ENCODE measurements around the gene UCP2.

Gene UCP2, protein sequence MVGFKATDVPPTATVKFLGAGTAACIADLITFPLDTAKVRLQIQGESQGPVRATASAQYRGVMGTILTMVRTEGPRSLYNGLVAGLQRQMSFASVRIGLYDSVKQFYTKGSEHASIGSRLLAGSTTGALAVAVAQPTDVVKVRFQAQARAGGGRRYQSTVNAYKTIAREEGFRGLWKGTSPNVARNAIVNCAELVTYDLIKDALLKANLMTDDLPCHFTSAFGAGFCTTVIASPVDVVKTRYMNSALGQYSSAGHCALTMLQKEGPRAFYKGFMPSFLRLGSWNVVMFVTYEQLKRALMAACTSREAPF

DNA sequence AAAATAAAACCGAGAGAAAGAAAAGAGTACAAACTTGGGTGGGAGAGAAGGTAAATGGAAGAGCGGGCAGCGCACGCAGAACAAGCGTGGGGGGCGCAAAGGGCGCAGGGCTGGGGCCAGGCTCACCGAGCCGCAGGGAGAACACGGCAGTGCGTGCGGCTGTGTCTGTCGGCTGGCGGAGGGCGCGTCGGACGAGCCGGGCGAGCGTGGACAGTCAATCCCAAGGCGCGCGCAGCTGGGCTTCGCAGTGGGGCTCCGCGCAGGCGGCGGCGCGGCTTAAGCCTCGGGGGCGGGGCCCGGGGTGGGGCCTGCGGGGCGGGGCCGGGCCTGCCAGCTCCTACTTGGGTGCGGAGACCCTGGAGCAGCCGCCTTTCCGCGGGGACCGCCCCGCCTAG, at the start of gene UCP2:
Gene UCP2 (minus strand): TSS at position 249 of the 395 bp plus-strand sequence. CDS start 4,465 bp downstream, outside the sequence.
- no peak for DNase-seq (ENCODE audit: low spot score)

DNA sequence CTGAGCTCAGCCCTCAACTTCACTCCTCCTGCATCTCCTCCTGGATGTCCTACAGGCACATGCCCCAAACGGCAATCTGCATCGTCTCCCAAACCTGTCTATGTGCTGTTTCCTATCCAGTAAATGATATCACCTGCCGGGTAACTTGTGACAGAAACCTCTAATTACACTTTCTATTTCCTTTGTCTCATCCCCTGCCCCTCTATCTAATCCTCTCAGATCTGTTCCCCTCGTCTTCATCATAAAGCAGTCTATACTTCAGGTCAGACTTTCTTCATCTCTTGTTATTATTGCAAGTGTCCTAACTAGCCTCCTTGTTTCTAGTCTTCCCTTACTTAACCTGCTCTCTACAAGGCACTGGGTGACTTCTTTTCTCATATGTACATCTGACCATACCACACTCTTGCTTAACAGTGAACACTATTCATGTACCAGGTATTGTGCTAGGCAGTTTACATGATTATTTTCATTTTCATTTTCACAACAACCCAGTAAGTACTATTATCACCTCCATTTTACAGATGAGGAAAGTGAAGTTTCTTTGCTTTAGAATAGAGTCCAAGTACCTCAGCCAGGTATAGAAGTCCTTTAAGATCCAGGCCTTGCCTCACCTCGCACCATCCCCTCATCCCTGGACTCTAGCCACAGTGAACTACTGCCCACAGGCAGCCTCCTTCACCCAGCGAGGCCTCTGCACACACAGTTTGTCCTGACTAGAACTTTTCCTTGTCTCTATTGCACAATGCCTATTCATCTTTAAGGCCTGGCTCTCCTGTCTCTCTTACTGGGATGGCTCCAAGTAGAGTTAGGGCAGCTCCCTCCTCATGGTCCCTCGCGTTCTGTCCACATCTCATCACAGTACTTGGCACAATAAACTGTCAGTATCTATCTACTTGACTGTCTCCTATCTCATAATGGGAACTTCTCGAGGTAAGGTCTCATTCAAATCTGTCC, 48.4 kb upstream of the UCP2 start:
- no peak for DNase-seq (ENCODE audit: low spot score)

GRCh38 chr11:74025467-74026166, 43.0 kb upstream of the UCP2 start:
- DNase-seq (ENCODE audit: low spot score) = peak; percentile 82

DNA sequence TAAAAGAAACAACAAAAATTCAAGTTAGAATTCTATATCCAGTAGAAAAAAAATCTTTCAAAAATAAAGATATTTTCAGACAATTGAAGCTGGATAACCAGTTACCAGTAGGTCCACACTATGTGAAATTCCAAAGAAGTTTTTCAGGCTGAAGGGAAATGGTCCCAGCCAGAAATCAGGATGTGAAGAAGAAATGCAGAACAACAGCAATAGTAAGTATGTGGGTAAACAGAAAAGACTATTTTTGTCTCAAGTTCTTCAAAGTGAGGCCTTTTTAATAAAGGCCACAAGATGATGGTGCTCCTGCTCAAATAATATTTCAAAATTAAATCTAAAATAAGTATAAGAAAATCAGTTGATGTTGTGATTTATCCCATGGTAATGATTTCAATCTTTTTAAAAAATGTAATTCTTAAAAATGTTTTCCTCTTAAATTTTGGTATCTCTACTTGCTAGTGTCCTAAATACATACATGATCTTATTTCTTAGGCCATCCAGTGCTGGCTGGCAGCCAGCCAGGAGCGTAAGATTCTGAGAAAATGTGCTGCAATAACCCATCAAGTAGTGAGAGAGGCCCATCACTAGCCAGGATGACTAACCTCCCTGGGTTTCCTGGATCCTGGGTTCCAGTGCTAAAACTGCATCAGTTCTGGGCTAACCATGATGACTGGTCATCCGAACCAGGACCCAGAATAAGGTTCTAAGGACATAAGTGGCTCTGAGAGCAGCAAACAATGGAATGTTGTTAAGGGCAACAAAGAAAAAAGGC, 41.8 kb upstream of the UCP2 start:
- DNase-seq (ENCODE audit: low spot score) = peak; percentile 64

DNA sequence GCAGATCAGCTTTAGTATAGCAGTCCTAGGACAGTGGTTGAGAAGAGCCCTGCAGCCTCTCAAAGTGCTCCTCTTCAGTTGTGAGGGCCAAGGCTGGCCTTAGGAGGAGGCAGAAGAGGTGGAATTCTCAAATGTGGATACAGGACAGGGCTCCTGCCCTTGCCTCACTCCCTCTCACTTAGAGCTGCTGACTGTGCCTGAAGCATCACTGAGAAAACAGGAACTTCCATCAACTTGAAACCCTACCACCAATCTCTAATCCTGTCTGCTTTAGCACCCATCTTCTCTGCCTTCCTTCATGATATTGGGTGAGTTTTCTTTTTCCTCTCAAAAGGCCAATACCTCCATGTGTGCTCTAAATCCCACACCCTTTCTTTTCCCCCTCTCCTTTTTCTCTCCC, 40.6 kb upstream of the UCP2 start:
- no peak for DNase-seq (ENCODE audit: low spot score)

GRCh38 chr11:74022546-74022945, 39.9 kb upstream of the UCP2 start:
- no peak for DNase-seq (ENCODE audit: low spot score)

GRCh38 chr11:74021998-74022397, 39.4 kb upstream of the UCP2 start:
- no peak for DNase-seq (ENCODE audit: low spot score)

GRCh38 chr11:74020539-74020938, 37.9 kb upstream of the UCP2 start:
- no peak for DNase-seq (ENCODE audit: low spot score)

DNA sequence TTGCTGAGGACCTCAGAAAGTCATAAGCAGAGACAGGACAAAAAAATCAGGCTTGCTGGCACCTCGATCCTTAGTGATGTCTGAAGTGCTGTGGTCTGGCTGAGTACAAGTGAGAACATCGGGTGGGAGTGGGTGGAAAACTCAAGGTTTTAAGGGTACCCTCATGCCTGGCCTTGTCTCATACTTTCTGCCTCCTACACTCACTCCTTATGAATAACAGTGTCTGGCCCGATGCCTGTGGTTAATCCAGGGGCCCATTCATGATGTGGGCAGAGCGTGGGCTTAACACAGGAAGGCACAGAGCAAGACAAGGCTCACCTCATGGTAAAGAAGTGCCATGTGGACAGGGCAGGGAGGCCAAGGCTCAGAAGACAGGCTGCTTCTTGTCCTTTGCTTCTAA, 37.2 kb upstream of the UCP2 start:
- DNase-seq (ENCODE audit: low spot score) = no peak

- DNase-seq (ENCODE audit: low spot score) = no peak
Observed at GRCh38 chr11:74019104-74019738, 36.6 kb upstream of the UCP2 start.

DNA sequence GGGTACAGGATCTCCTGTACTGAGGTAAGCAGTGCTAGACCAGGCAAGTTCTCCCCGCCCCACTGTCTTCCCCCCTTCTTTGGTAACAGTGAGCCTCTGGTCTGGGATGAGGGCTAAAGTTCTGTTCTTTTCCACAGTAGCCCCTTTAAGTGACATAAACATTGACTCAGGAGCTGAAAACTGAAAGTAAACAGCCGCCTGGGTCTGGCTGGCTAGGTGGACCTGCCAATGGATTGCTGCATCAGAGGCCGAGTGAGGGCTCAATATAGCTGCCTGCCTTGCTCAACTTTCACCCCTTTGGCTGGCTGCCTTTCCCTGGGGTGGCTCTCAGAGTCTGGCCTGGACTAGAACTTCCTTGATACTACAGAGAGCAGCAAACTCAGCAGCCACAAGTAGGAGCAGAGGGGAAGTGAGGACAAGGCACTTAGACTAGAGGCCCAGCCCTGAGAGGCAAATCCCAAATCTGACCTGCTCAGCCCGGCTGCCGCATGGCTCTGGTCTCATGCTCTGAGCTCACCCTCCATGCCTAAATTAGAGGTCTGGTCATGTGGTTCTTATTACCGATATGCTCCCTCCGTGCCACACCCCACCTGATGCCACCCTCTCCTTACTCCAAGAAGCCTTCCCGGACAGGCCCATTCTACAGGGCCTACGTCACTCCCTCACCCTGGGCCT, 35.8 kb upstream of the UCP2 start:
- DNase-seq (ENCODE audit: low spot score) = peak; percentile 60

DNA sequence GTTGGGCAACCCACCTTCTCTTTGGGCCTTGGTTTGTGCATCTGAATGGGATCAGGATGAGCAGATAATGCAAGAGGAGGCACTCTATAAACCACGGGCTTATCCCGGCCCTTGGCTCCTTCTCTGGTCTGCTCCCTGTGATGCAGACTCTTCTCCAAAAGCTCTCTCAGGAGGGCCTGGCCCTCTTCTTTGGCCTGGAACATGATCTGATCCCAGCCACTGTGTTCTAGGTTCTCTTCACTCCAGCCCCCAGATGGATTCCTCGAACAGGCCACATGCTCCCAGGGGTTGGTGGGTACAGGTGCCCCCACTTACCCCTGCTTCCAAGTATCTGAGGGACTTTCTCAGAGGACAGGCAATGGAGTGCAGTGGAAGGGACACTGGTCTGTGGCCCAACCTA, 35.0 kb upstream of the UCP2 start:
- DNase-seq (ENCODE audit: low spot score) = no peak

DNA sequence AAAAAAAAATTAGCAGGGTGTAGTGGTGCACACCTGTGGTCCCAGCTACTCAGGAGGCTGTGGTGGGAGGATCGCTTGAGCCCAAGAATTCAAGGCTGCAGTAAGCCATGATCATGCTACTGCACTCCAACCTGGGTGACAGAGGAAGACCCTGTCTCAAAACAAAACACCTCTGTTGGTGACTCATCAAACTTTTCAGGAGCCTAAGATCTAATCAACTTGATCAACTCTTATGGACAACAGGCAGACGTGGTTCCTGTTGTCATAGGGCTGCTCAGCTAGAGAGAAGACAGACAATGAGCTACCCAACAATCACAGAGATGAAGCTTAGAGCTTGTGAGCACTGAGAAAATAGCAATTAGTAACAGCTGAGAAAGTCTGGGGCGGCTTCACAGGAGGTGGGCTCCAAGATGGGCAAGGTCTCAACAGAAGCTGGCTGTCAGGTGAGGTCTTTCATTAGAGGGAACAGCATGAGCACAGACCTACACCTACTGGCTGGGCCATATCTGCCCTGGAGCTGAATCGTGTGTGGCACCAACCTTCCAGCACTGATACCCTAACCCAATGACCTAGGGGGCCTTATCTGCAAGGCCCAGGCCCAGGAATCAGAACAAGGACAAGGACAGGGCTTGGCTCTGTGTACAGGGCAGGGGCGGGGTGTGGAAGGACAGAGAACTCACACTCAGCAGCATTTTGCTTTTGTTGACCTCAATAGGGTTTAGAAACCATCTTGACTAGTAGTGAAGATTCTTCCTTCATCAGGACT, 33.5 kb upstream of the UCP2 start:
- DNase-seq (ENCODE audit: low spot score) = no peak

DNA sequence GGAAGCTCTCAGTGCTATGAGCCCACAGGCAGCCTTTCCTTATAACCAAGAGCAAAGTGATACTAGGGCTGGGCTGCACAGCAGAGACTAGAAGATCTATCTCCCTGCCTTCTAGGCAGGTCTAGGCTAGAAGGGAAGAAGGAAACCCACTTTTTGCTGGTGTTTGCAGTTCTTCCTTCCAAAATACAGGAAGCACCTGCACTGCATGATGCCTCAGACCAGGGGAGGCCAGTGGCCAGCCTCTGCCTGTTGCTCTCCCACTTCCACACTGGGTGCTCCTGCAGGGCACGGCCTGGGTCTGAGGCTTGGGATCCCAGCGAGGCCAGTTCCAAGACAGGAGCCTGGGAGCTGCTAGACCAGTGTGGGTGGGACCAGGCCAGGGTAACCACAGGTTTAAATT, 32.2 kb upstream of the UCP2 start:
- no peak for DNase-seq (ENCODE audit: low spot score)

DNA sequence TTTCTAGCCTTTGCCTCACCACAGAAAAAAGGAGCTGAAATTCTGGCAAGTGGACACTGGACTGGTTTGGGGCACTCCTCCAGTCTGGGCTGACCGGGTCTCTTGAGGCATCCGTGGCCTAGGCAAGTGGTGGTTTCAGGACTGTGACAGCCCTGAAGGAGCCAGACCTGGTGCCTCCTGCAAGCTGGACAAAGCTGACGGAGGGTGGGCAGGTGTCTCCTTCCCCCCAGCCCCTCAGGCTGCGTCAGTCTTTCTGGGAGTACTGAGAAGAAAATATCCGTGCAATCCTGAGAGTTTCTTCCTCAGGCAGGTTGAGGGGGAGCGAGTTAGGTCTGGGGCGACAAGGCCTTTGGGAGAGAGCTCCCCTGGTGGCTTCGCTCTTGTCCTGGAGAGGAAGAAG, 30.5 kb upstream of the UCP2 start:
- no peak for DNase-seq (ENCODE audit: low spot score)

DNA sequence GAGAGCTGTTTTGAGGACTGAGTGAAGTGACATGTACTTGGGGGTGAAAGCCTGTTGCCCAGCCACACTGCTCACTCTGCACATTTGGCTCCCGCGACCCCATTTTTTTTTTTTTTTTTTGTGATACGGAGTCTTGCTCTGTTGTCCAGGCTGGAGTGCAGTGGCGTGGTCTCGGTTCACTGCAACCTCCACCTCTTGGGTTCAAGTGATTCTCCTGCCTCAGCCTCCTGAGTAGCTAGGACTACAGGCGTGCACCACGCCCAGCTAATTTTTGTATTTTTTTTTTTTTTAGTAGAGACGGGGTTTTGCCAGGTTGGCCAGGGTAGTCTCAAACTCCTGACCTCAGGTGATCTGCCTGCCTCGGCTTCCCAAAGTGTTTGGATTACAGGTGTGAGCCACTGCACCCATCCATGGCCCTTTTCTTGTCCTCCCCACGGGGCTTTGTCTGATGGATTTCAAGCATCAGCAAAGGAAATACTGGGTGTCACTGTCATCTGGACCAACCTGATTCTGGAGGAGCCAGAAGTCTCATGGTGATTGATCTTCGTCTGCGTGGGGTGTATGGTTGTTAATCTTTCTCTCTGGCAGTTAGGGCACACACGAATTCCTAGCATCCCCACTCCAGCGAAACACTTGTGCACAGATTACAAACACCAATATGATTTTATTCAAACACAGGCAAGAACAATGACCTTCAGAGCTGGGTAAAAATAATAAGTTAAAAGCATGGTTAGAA, 29.6 kb upstream of the UCP2 start:
- no peak for DNase-seq (ENCODE audit: low spot score)

DNA sequence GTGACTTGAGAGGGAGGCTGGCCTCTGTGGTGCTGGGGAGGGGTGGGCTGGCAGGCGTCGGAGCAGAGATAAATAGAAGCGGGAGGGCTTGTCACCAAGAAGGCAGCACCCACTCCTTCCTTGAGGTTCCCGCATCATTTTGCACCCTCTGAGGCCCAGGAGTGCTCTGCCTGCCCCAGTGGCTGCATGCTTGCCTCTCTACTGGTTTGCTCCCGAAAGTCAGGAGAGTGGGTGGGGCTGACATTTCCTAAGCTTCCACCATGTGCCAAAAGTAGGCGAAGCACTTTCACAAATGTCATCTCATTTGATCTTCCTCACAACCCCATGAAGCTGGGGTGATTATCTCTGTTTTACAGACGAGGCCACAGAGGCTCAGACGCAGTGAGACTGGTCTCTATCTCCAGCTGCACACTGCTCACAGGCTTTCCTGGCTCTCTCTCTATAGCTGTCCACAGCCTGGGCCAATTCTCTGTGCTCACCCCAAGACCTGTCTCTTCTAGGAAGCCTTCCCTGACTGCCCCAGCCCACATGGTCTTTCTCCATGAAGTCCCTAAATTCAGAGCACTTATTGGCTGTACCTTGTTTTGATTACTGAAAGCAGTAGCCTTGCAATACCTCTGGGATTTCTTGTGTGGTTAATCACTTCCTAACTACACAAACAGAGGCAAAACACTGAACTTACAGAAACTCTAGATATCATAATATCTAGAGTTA, 28.9 kb upstream of the UCP2 start:
- DNase-seq (ENCODE audit: low spot score) = no peak

All from kidney tubule cell (primary cell).